Astrocyte (in vitro differentiated cells and primary cell): ENCODE data around the gene GID8. TPM values are rescaled to one million over a fixed set of nuclear protein-coding genes. Genes with fewer than 3 reads are reported as not detected.

Source experiments
- DNase-seq: peaks from one replicate; pipeline ENCODE4 v3.0.0-alpha.2; 2010; ENCODE audit warnings: low read depth
- FAIRE-seq: peaks from 2 replicates; lab custom pipeline; 2011; peaks lifted over from hg19 to GRCh38; lab: Jason Lieb, UNC
- H2AFZ ChIP-seq: 2 replicates; pipeline ENCODE4 v1.6.0; 2012; ENCODE audit warnings: low read depth, low read length, inconsistent platforms
- H3K27ac ChIP-seq: 2 replicates; pipeline ENCODE4 v1.5.1; 2011; ENCODE audit warnings: low read depth, low read length, inconsistent platforms
- H3K27me3 ChIP-seq: 2 replicates; pipeline ENCODE4 v1.6.0; 2011; ENCODE audit warnings: low read length, inconsistent platforms; ENCODE audit not compliant: insufficient read depth
- H3K36me3 ChIP-seq: 2 replicates; pipeline ENCODE4 v1.5.1; 2011; ENCODE audit warnings: low read length, inconsistent platforms; ENCODE audit not compliant: insufficient read depth
- H3K4me1 ChIP-seq: 2 replicates; pipeline ENCODE4 v1.5.1; 2011; ENCODE audit warnings: low read length, inconsistent platforms; ENCODE audit not compliant: insufficient read depth
- H3K4me2 ChIP-seq: 2 replicates; pipeline ENCODE4 v1.6.0; 2012; ENCODE audit warnings: low read length, inconsistent platforms
- H3K4me3 ChIP-seq: 2 replicates; pipeline ENCODE4 v1.5.1; 2011; ENCODE audit warnings: low read depth, mild to moderate bottlenecking, low read length, inconsistent platforms; ENCODE audit not compliant: insufficient read depth
- H3K79me2 ChIP-seq: 2 replicates; pipeline ENCODE4 v1.6.0; 2012; ENCODE audit warnings: mild to moderate bottlenecking, low read length, inconsistent platforms; ENCODE audit not compliant: insufficient read depth
- H3K9ac ChIP-seq: 2 replicates; pipeline ENCODE4 v1.6.0; 2012; ENCODE audit warnings: mild to moderate bottlenecking, low read length, inconsistent platforms
- H3K9me3 ChIP-seq: 2 replicates; pipeline ENCODE4 v1.5.1; 2012; ENCODE audit warnings: low read depth, mild to moderate bottlenecking, low read length, inconsistent platforms; ENCODE audit not compliant: insufficient read depth
- H4K20me1 ChIP-seq: 2 replicates; pipeline ENCODE4 v1.6.0; 2012; ENCODE audit warnings: low read length, inconsistent platforms; ENCODE audit not compliant: insufficient read depth
- H3K27ac Mint-ChIP-seq: one replicate; pipeline ENCODE4 v1.8.0; 2021; ENCODE audit warnings: mild to moderate bottlenecking, mixed read lengths; ENCODE audit not compliant: unreplicated experiment
- H3K27me3 Mint-ChIP-seq: one replicate; pipeline ENCODE4 v1.8.0; 2021; ENCODE audit warnings: low read depth, mixed read lengths; ENCODE audit not compliant: unreplicated experiment
- H3K36me3 Mint-ChIP-seq: one replicate; pipeline ENCODE4 v1.8.0; 2021; ENCODE audit warnings: low read depth, mixed read lengths; ENCODE audit not compliant: unreplicated experiment
- H3K4me1 Mint-ChIP-seq: one replicate; pipeline ENCODE4 v1.8.0; 2021; ENCODE audit warnings: low read depth, mixed read lengths; ENCODE audit not compliant: unreplicated experiment
- H3K4me3 Mint-ChIP-seq: one replicate; pipeline ENCODE4 v1.8.0; 2021; ENCODE audit warnings: mild to moderate bottlenecking, moderate library complexity, mixed read lengths; ENCODE audit not compliant: unreplicated experiment
- H3K9me3 Mint-ChIP-seq: one replicate; pipeline ENCODE4 v1.8.0; 2021; ENCODE audit warnings: mild to moderate bottlenecking, mixed read lengths; ENCODE audit not compliant: unreplicated experiment
- CTCF ChIP-seq: IDR thresholded peaks from 2 replicates; pipeline ENCODE4 v1.5.1; 2011; ENCODE audit warnings: low read depth, mild to moderate bottlenecking, inconsistent platforms, low read length, moderate library complexity; ENCODE audit not compliant: insufficient read depth
- EZH2 ChIP-seq: IDR thresholded peaks from 2 replicates; pipeline ENCODE4 v1.6.1; 2012; ENCODE audit warnings: mild to moderate bottlenecking, low read length, inconsistent platforms; ENCODE audit not compliant: insufficient read depth
- total RNA-seq: library from RNA; stranded (reverse); gene quantifications from 2 replicates; pipeline ENCODE4 v1.2.1, GENCODE V29; 2021

The GID8 gene
- total RNA-seq, 1 donor from 2014 or later, result 37.1 TPM

- peaks cover 19% of the 10 kb centered on the region for H3K4me1 ChIP-seq
- FAIRE-seq, result no peak
- H4K20me1 ChIP-seq, result peaks cover 78% of the 10 kb centered on the region
- no peaks in the 10 kb centered on the region for H3K27me3 ChIP-seq
- H3K4me3 Mint-ChIP-seq, result no peak overlapping the region
- peaks cover 53% of the 10 kb centered on the region for H3K36me3 ChIP-seq
- no peaks in the 10 kb centered on the region for H3K9me3 Mint-ChIP-seq
- no peak overlapping the region for H3K4me2 ChIP-seq
- no peaks in the 10 kb centered on the region for H3K27me3 Mint-ChIP-seq
- no peak overlapping the region for H3K9ac ChIP-seq
- peaks cover 26% of the 10 kb centered on the region for H3K4me1 Mint-ChIP-seq
- H3K4me3 ChIP-seq, result no peak overlapping the region
- no peak for DNase-seq
- H3K27ac Mint-ChIP-seq, result no peak overlapping the region
- peaks cover 21% of the 10 kb centered on the region for H3K36me3 Mint-ChIP-seq
- no peaks in the 10 kb centered on the region for H3K9me3 ChIP-seq
- no peaks in the 10 kb centered on the region for H3K79me2 ChIP-seq
- H2AFZ ChIP-seq, result no peak overlapping the region
- TF ChIP-seq CTCF (no peak), EZH2 (no peak)
- no peak overlapping the region for H3K27ac ChIP-seq
Measured at GRCh38 chr20:62890444-62890843, 47.5 kb upstream of the GID8 start.

- Mint-ChIP-seq H3K4me1 (peaks cover 26% of the 10 kb centered on the region), H3K27me3 (no peaks in the 10 kb centered on the region), H3K9me3 (no peaks in the 10 kb centered on the region), H3K27ac (peak overlapping the region; percentile 85), H3K36me3 (peaks cover 22% of the 10 kb centered on the region), H3K4me3 (no peak overlapping the region)
- DNase-seq, result no peak
- Histone ChIP-seq H2AFZ (no peak overlapping the region), H3K4me1 (peaks cover 19% of the 10 kb centered on the region), H3K9me3 (no peaks in the 10 kb centered on the region), H4K20me1 (peaks cover 78% of the 10 kb centered on the region), H3K4me3 (no peak overlapping the region), H3K36me3 (peaks cover 57% of the 10 kb centered on the region), H3K4me2 (no peak overlapping the region), H3K79me2 (no peaks in the 10 kb centered on the region), H3K27me3 (no peaks in the 10 kb centered on the region), H3K9ac (no peak overlapping the region), H3K27ac (no peak overlapping the region)
- TF ChIP-seq EZH2 (no peak), CTCF (no peak)
- FAIRE-seq, result no peak
Measured at GRCh38 chr20:62891111-62891510, 46.8 kb upstream of the GID8 start.

- H3K36me3 Mint-ChIP-seq, result peaks cover 18% of the 10 kb centered on the region
- Histone ChIP-seq H4K20me1 (peaks cover 71% of the 10 kb centered on the region), H2AFZ (no peak overlapping the region), H3K27ac (no peak overlapping the region), H3K4me1 (peaks cover 9% of the 10 kb centered on the region), H3K9ac (no peak overlapping the region), H3K27me3 (no peaks in the 10 kb centered on the region), H3K36me3 (peaks cover 54% of the 10 kb centered on the region), H3K4me3 (no peak overlapping the region), H3K4me2 (no peak overlapping the region), H3K79me2 (no peaks in the 10 kb centered on the region), H3K9me3 (no peaks in the 10 kb centered on the region)
- no peak for FAIRE-seq
- TF ChIP-seq EZH2 (no peak), CTCF (no peak)
- H3K9me3 Mint-ChIP-seq, result no peaks in the 10 kb centered on the region
- no peak overlapping the region for H3K27ac Mint-ChIP-seq
- H3K4me3 Mint-ChIP-seq, result no peak overlapping the region
- H3K27me3 Mint-ChIP-seq, result no peaks in the 10 kb centered on the region
- peaks cover 14% of the 10 kb centered on the region for H3K4me1 Mint-ChIP-seq
- no peak for DNase-seq
Measured at GRCh38 chr20:62892348-62893304, 45.3 kb upstream of the GID8 start.
